GM04504 (cell line): Measurements from ENCODE around the gene CCDC174.
A peak's percentile ranks its signal among the peaks of the same experiment; 100 is the strongest.

Experiments
- DNase-seq: peaks from one replicate; pipeline ENCODE4 v3.0.0-alpha.2; 2012; ENCODE audit warnings: low read depth

The CCDC174 gene

DNA sequence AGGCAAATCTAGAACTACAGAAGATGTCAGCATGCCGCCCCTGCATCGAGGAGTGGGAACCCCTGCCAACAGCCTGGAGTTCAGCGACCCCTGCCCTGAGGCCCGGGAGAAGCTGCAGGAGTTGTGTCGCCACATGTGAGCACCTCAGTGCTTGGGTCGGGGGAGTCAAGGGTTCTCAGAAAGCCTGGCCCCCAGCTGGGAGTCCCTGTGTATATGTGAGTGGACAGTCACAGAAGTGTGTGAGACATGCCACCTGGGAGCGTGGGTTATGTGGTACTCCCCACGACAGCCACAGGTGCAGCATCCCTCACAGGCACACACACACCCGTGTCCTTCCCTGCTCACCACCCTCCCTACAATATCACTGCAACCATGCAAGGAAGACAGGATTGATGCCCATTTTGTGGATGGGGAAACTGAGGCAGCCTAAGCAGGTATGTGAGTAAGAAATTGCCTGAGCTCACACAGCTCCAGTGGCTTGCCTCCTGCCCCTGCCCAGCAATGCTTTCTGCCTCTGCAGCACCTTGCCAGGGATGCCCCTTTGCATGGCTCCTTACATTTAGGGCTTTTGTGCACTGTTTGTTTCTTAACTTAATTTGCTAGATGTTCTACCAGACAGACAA is 51.7 kb downstream of the CCDC174 start:
- no peak for DNase-seq

DNA sequence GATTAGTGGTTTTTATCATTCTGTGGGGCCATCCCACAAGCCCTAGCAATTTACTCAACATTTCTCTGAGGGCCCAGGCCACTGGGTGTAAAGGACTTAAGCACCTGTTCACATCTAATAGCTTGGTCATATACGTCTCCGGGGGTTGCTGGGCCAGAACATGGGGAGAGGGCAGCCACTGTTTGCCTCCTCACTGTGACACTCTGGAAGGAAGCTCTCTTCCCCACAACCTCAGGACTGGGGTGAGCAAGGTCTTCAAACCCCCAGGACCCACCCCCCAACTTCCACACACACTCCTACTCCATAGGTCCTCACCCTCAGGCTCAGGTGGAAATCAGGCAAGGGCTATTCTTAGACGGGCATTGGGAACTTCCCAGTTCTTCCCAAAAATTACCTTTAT is 52.2 kb downstream of the CCDC174 start:
- no peak for DNase-seq

DNA sequence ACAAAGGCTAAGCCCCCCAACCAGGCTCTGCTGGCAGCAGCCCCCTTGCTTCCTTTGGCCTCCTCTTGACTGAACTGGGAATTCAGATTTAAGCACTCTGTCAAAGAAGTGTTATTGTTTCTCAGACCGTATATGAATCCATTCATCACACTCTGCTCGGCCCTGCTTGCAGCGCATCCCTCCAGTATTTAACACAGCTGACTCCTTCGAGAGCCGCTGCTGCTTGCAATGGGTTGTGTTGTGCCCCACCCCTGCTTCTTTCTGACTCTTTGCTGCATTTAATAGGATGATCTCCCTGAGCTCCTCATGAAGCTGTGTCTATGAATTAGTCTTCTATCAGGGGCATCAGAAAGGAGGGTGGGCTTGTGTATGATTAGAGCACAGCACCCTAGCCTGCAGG is 54.5 kb downstream of the CCDC174 start:
- DNase-seq, result no peak

- DNase-seq, result peak; percentile 42
Measured at GRCh38 chr3:14716591-14716990, 65.0 kb downstream of the CCDC174 start.

GRCh38 chr3:14717307-14717706 is 65.7 kb downstream of the CCDC174 start:
- DNase-seq, result no peak

GRCh38 chr3:14718539-14718938 is 67.0 kb downstream of the CCDC174 start:
- DNase-seq, result no peak

- DNase-seq, result no peak
Measured at GRCh38 chr3:14719006-14719405, 67.4 kb downstream of the CCDC174 start.

GRCh38 chr3:14721126-14721864 is 69.7 kb downstream of the CCDC174 start:
- no peak for DNase-seq
